GM18873 (cell line): ENCODE results near the gene PPP1R27.
"Not testable (repeated sequence)": the region's sequence is repeated elsewhere in the genome, so short reads cannot be mapped to it uniquely, and the experiment has no call there.

Experiments
- ATAC-seq: cut with Tn5 transposase; IDR thresholded peaks from one replicate; pipeline ENCODE4 v1.9.1; 2021; ENCODE audit warnings: mild to moderate bottlenecking, moderate library complexity, moderate number of reproducible peaks; ENCODE audit not compliant: unreplicated experiment, low FRiP score

Gene PPP1R27

GRCh38 chr17:81842725-81843504, 8.1 kb upstream of the PPP1R27 start:
- ATAC-seq, result no peak

GRCh38 chr17:81842378-81842724, 7.5 kb upstream of the PPP1R27 start:
- no peak for ATAC-seq

GRCh38 chr17:81841866-81842265, 7.0 kb upstream of the PPP1R27 start:
- no peak for ATAC-seq

GRCh38 chr17:81840826-81841778, 6.3 kb upstream of the PPP1R27 start:
- ATAC-seq, result no peak

- ATAC-seq, result not testable (repeated sequence)
Measured at GRCh38 chr17:81840059-81840458, 5.2 kb upstream of the PPP1R27 start.

- no peak for ATAC-seq
Measured at GRCh38 chr17:81839301-81839700, 4.5 kb upstream of the PPP1R27 start.

GRCh38 chr17:81838753-81839255, 4.0 kb upstream of the PPP1R27 start:
- ATAC-seq, result no peak

- no peak for ATAC-seq
Measured at GRCh38 chr17:81837641-81838040, 2.8 kb upstream of the PPP1R27 start.

GRCh38 chr17:81833921-81834830, 674 bp downstream of the PPP1R27 start:
- peak; percentile 9 for ATAC-seq

GRCh38 chr17:81833160-81833920, 1.5 kb downstream of the PPP1R27 start, which contains the start of gene MCRIP1:
TSS of gene MCRIP1 (minus strand) at chr17:81833291. CDS start at chr17:81824506, 8,785 bp downstream.
- ATAC-seq, result peak; percentile 41

GRCh38 chr17:81832608-81833159, 2.2 kb downstream of the PPP1R27 start:
- ATAC-seq, result peak; percentile 29

GRCh38 chr17:81831957-81832607, 2.8 kb downstream of the PPP1R27 start:
- no peak for ATAC-seq

GRCh38 chr17:81831563-81831956, 3.3 kb downstream of the PPP1R27 start:
- ATAC-seq, result no peak

GRCh38 chr17:81829858-81830257, 5.0 kb downstream of the PPP1R27 start:
- ATAC-seq, result no peak

GRCh38 chr17:81828656-81829055, 6.2 kb downstream of the PPP1R27 start:
- ATAC-seq, result no peak

- ATAC-seq, result no peak
Measured at GRCh38 chr17:81825841-81826466, 8.9 kb downstream of the PPP1R27 start.

GRCh38 chr17:81824595-81824994, 10.3 kb downstream of the PPP1R27 start:
- ATAC-seq, result no peak
